Measurements from ENCODE around the gene MDFI.

The MDFI gene

GRCh38 chr6:41695825-41696224, 57.6 kb downstream of the MDFI start:
- TF ChIP-seq CTCF (conservative IDR thresholded peaks at IDR 0.05; ENCODE audit: low read depth) = no peak
- CTCF ChIA-PET = interaction anchor here (0.6 to 1.2 kb wide), 3 partner anchors 12 to 666 kb away, joined by 3 to 5 read pairs (median 3); no protein-coding TSS in a partner anchor
- H3K27ac ChIP-seq = peak overlapping the region; percentile 12; the same call in 1 of the 2 replicates
- no peak for DNase-seq (ENCODE audit: low spot score)
- POLR2A ChIA-PET (ENCODE audit: low non-redundant PET) = no interaction called here

GRCh38 chr6:41696788-41697187, 58.5 kb downstream of the MDFI start:
- 0 out of 2 replicates have a peak overlapping the region, but pooled peaks have one; percentile 21 for H3K27ac ChIP-seq
- POLR2A ChIA-PET (ENCODE audit: low non-redundant PET) = no interaction called here
- no peak for TF ChIP-seq CTCF (conservative IDR thresholded peaks at IDR 0.05; ENCODE audit: low read depth)
- no peak for DNase-seq (ENCODE audit: low spot score)
- CTCF ChIA-PET = no interaction called here

- DNase-seq (ENCODE audit: low spot score) = no peak
- TF ChIP-seq CTCF (conservative IDR thresholded peaks at IDR 0.05; ENCODE audit: low read depth) = no peak
- POLR2A ChIA-PET (ENCODE audit: low non-redundant PET) = no interaction called here
- CTCF ChIA-PET = interaction anchor here (0.6 kb wide), 1 partner anchor 327 kb away, joined by 3 read pairs; no protein-coding TSS in a partner anchor
- H3K27ac ChIP-seq = peak overlapping the region; percentile 46
Measured at GRCh38 chr6:41697861-41698781, 59.9 kb downstream of the MDFI start.

- CTCF ChIA-PET = interaction anchor here (0.6 kb wide), 1 partner anchor 859 kb away, joined by 3 read pairs; no protein-coding TSS in a partner anchor
- no peak for DNase-seq (ENCODE audit: low spot score)
- no peak for TF ChIP-seq CTCF (conservative IDR thresholded peaks at IDR 0.05; ENCODE audit: low read depth)
- peak overlapping the region; percentile 46 for H3K27ac ChIP-seq
- POLR2A ChIA-PET (ENCODE audit: low non-redundant PET) = no interaction called here
Measured at GRCh38 chr6:41699063-41699462, 60.8 kb downstream of the MDFI start.

- TF ChIP-seq CTCF (conservative IDR thresholded peaks at IDR 0.05; ENCODE audit: low read depth) = no peak
- no peak for DNase-seq (ENCODE audit: low spot score)
- CTCF ChIA-PET = interaction anchor here (0.6 to 0.7 kb wide), 2 partner anchors 16 to 110 kb away, joined by 3 to 4 read pairs; no protein-coding TSS in a partner anchor
- POLR2A ChIA-PET (ENCODE audit: low non-redundant PET) = no interaction called here
- H3K27ac ChIP-seq = peak overlapping the region; percentile 23
Measured at GRCh38 chr6:41700463-41701347, 62.4 kb downstream of the MDFI start.

Data from RWPE1 (cell line).